ENCODE results near the gene CD27. TPM values are rescaled to one million over a fixed set of nuclear protein-coding genes. Genes with fewer than 3 reads are reported as not detected.

The CD27 gene
- total RNA-seq, 4 donors from 2014 or later = 0.44 to 0.63 TPM; not detected in 2

DNA sequence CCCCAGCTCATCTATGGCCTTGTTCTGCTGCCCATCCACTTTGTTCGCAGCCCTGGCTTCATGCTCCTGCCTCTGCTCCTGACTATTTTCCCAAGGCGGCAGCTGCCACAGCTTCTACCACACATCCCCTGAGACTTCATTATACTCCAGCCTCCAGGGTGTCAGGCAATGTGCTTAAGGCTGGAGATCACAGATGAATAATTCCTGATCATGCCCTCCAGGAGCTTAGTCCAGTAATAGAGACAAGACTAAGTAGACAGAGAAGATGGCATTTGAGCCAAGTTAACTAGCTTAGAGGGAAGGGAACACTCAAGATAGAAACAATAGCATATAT is 14.2 kb downstream of the CD27 start:
- Histone ChIP-seq H3K4me3 (no peak overlapping the region), H3K27ac (no peak overlapping the region), H3K4me1 (peaks cover 0 to 23% (median 16%) of the 10 kb centered on the region in 4 donors), H3K27me3 (no peaks in the 10 kb centered on the region), H3K9me3 (no peaks in the 10 kb centered on the region), H3K36me3 (peaks cover 0 to 92% (median 25%) of the 10 kb centered on the region in 3 donors)
- 97 to 100% methylated on average over 2 of the region's 2 CpGs for WGBS, 2 donors
- TF ChIP-seq, protein P1, sequence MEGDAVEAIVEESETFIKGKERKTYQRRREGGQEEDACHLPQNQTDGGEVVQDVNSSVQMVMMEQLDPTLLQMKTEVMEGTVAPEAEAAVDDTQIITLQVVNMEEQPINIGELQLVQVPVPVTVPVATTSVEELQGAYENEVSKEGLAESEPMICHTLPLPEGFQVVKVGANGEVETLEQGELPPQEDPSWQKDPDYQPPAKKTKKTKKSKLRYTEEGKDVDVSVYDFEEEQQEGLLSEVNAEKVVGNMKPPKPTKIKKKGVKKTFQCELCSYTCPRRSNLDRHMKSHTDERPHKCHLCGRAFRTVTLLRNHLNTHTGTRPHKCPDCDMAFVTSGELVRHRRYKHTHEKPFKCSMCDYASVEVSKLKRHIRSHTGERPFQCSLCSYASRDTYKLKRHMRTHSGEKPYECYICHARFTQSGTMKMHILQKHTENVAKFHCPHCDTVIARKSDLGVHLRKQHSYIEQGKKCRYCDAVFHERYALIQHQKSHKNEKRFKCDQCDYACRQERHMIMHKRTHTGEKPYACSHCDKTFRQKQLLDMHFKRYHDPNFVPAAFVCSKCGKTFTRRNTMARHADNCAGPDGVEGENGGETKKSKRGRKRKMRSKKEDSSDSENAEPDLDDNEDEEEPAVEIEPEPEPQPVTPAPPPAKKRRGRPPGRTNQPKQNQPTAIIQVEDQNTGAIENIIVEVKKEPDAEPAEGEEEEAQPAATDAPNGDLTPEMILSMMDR (IDR thresholded peaks at IDR 0.05) = no peak
- no peak for DNase-seq (ENCODE audit: low spot score in 2 of 2)

DNA sequence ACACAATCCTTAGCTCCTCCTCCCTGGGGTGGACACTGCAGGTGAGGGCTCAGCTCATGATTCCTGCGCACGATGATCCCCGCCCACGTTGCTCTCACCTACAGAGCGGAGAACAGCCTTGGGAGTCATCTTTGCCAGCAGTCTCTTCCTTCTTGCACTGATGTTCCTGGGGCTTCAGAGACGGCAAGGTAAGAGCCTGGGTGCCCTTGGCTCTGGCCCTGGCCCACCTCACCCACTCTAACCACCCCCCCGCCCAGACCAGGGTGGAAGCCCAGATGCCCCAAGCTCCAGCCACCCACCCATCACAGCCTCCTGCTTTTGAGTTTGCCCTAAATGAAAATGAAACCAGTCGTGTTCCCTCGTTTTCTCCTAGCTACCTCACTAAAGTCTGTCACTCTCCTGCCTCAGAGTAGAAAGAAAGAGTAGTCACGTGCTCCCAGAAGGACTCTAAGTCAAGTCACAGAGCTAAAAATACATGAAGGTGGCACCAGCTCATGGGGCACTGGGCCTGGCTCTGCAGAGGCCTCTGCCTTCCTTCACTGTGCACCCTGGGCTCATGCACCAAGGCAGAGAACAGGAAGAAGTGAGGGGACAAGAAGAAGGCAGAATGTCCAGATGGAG is 16.1 kb downstream of the CD27 start:
- DNase-seq (ENCODE audit: low spot score in 2 of 2) = no peak
- TF ChIP-seq EP300 (IDR thresholded peaks at IDR 0.05) = no peak
- TF ChIP-seq POLR2A (IDR thresholded peaks at IDR 0.05) = no peak
- Histone ChIP-seq H3K4me1 (peaks cover 0 to 31% (median 20%) of the 10 kb centered on the region in 4 donors), H3K27ac (peak overlapping the region; percentile 18 to 70 (median 56)), H3K36me3 (peaks cover 0 to 93% (median 27%) of the 10 kb centered on the region in 3 donors), H3K4me3 (no peak overlapping the region), H3K9me3 (no peaks in the 10 kb centered on the region), H3K27me3 (no peaks in the 10 kb centered on the region)
- WGBS, 2 donors = 81 to 82% methylated on average over 10 of the region's 10 CpGs

DNA sequence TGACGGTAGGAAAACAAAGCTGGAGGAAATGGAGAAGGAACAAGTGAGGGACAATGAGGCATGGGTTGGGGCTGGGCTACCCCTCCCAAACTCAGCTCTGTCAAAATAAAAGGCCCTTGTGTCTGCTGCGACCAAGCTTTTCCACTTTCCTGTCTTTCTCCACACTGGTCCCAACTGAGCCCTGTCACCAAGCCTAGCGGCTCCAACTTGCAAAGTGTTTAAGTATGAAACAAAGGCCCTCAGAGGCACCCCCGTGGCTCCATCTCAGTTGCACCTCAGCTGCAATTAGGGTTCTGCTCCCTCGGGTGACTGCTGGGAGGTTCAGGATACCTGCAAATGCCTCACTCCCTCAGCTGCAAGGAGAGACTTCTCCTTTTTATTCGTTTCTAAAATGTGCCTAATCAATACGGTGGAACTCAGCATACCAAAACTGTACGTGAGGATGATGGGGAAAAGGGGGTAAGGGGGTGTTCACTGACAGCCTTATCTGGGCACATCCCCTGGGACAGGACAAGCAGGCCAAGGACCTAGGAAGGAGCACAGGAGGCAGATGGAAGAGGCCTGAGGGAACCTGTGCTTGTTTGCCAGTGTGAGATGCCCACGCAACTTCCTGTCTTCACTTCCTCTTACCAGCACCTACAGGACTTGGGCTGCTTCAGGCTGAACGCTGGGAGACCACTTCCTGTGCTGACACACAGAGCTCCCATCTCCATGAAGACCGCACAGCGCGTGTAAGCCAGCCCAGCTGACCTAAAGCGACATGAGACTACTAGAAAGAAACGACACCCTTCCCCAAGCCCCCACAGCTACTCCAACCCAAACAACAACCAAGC is 16.9 kb downstream of the CD27 start:
- peak in 1 of 2 donors; percentile 23 for TF ChIP-seq EP300 (IDR thresholded peaks at IDR 0.05)
- TF ChIP-seq, protein P1 (IDR thresholded peaks at IDR 0.05) = no peak
- Histone ChIP-seq H3K36me3 (peaks cover 0 to 95% (median 27%) of the 10 kb centered on the region in 3 donors), H3K27ac (peak overlapping the region; percentile 18 to 70 (median 56)), H3K27me3 (no peaks in the 10 kb centered on the region), H3K4me3 (no peak overlapping the region), H3K9me3 (no peaks in the 10 kb centered on the region), H3K4me1 (peaks cover 0 to 31% (median 20%) of the 10 kb centered on the region in 4 donors)
- WGBS, 2 donors = 58 to 59% methylated on average over 15 of the region's 15 CpGs
- DNase-seq (ENCODE audit: low spot score in 2 of 2) = peak in 1 of 2 donors; percentile 40

DNA sequence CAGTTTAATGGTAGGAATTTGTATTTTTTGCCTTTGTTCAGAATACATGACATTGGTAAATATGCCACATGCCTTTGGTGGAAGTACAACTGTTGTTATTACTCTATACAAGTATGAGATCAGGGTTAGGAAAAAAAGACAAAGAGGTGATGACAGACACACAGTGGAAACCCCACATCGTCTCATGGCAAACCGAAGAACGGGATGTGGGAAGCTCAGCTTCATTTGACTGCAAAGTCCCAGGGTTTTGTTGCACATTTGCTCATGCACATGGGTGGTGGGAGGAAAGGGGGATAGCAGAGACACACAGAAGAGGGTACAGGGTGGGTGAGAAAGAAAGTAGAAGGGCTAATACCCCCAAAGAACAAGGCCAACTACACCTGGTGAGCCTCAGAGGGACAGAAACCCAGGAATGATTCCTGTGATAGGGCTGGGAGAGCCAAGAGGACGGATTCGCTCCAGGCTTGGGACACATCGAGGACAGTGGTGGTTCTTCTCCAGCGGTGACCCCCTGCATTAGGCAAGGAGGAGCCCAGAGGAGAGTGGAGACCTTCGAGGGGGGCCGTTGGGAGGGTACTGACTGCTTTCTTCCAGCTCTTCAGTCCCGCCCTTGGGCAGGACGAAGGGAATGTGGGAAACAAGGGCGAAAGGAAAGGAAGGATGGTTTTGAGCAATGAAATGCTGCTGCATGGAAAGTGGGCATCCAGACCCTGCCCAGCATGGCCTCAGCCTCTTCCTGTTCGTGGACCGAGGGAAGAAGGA is 17.7 kb downstream of the CD27 start:
- TF ChIP-seq, protein P1 (IDR thresholded peaks at IDR 0.05) = no peak
- TF ChIP-seq POLR2A (IDR thresholded peaks at IDR 0.05) = no peak
- no peak for TF ChIP-seq EP300 (IDR thresholded peaks at IDR 0.05)
- no peak overlapping the region for H3K4me3 ChIP-seq
- 84 to 85% methylated on average over 14 of the region's 14 CpGs for WGBS, 2 donors
- H3K4me1 ChIP-seq = peaks cover 0 to 31% (median 20%) of the 10 kb centered on the region in 4 donors
- peaks cover 0 to 90% (median 21%) of the 10 kb centered on the region in 3 donors for H3K36me3 ChIP-seq
- no peaks in the 10 kb centered on the region for H3K9me3 ChIP-seq
- H3K27me3 ChIP-seq = no peaks in the 10 kb centered on the region
- no peak for DNase-seq (ENCODE audit: low spot score in 2 of 2)
- peak overlapping the region in 3 of 4 donors; percentile 50 to 70 (median 61) for H3K27ac ChIP-seq

DNA sequence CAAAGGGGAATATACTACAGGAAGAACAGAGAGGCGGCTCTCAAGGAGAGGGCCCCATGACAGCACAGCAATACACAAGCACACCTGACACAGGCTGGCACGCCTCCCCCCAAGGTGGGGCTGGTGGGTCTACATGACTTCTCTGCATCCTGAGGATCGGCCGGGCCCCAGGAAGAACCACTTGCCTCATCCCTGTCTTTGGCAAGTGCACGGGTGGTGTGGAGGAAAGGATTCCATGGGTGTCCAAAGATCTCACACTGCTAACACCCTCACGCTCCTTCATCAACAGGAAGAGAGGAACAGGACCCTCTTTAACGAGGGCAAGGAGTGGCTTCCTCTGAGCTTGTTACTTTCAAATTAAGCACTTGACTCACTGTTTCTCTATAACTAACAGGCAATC is 18.5 kb downstream of the CD27 start:
- WGBS, 2 donors = 67 to 81% methylated on average over 7 of the region's 7 CpGs
- DNase-seq (ENCODE audit: low spot score in 2 of 2) = no peak
- Histone ChIP-seq H3K9me3 (no peaks in the 10 kb centered on the region), H3K4me1 (peaks cover 0 to 37% (median 23%) of the 10 kb centered on the region in 4 donors), H3K27me3 (no peaks in the 10 kb centered on the region), H3K4me3 (no peak overlapping the region), H3K36me3 (peaks cover 0 to 88% (median 13%) of the 10 kb centered on the region in 3 donors), H3K27ac (peak overlapping the region in 3 of 4 donors; percentile 25 to 70 (median 61))
- no peak for TF ChIP-seq EP300 (IDR thresholded peaks at IDR 0.05)
- TF ChIP-seq POLR2A (IDR thresholded peaks at IDR 0.05) = no peak
- TF ChIP-seq, protein P1 (IDR thresholded peaks at IDR 0.05) = no peak

Data from tibial nerve (tissue), 4 donors.